Mesothelial cell of epicardium (in vitro differentiated cells): ENCODE measurements around the gene CBLB. TPM values are rescaled to one million over a fixed set of nuclear protein-coding genes. Genes with fewer than 3 reads are reported as not detected.
A peak's percentile ranks its signal among the peaks of the same experiment; 100 is the strongest.

Source experiments
- DNase-seq, 2 experiments: peaks; one replicate each; pipeline ENCODE4 v3.0.0; 2021; ENCODE audit warnings: low spot score in 2 of 2; ENCODE audit not compliant: unreplicated experiment in 2 of 2
- H3K27ac Mint-ChIP-seq: 2 replicates; pipeline ENCODE4 v1.8.0; 2021; ENCODE audit warnings: mixed read lengths
- H3K27me3 Mint-ChIP-seq: 2 replicates; pipeline ENCODE4 v1.8.0; 2021; ENCODE audit warnings: low read depth, mixed read lengths
- H3K36me3 Mint-ChIP-seq: 2 replicates; pipeline ENCODE4 v1.8.0; 2021; ENCODE audit warnings: mixed read lengths
- H3K4me1 Mint-ChIP-seq: 2 replicates; pipeline ENCODE4 v1.8.0; 2021; ENCODE audit warnings: mixed read lengths
- H3K4me3 Mint-ChIP-seq: 2 replicates; pipeline ENCODE4 v1.8.0; 2021; ENCODE audit warnings: mild to moderate bottlenecking, moderate library complexity, mixed read lengths
- H3K9me3 Mint-ChIP-seq: 2 replicates; pipeline ENCODE4 v1.8.0; 2021; ENCODE audit warnings: mixed read lengths
- total RNA-seq: library from RNA; stranded (reverse); gene quantifications from 3 replicates; pipeline ENCODE4 v1.2.1, GENCODE V29; 2021
- TF ChIP-seq, protein P1 (sequence below): fragments of 200-600 bp; sonication (generic); IDR thresholded peaks from one replicate; pipeline ENCODE4 v1.5.0; 2021; ENCODE audit warnings: antibody characterized with exemption; ENCODE audit not compliant: unreplicated experiment

The CBLB gene
- total RNA-seq, 1 donor from 2014 or later, result 116 TPM

DNA sequence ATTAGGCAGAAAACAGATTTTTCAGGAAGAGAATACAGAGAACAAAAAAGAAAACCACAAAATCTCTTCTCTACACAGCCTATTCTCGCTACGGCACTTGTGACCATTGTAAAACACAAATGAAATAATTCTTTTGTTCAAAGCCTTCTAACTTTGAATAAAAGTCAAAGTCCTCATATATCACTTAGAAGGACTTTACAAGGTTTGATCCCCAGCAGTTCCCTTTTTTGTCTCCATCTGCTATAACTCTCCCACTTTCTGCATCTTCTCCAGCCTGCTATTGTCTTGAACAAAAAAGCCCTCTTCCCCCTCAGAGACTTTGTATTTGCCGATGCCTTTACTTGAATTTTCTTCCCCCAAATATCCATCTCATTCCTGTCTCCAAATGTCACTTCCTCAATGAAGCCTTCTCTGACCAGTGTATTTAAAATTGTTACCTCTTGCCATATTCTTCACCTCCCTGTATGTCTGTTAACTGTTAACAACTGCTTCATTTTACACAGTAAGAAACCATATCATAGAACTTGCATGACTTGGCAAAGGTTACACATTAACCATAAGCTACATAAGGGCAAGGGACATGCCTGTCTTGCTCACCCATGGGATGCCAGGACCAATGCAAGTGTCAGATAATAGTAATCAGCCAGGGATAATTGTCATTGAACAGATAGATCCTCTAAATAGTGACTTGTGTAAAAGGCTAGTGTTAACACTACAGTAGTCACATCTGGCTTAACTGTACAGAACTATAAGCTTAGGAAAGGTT lies 122.4 kb downstream of the CBLB start:
- no peaks in the 10 kb centered on the region for H3K27me3 Mint-ChIP-seq
- peaks cover 14% of the 10 kb centered on the region for H3K4me1 Mint-ChIP-seq
- H3K4me3 Mint-ChIP-seq, result no peak overlapping the region
- H3K9me3 Mint-ChIP-seq, result peaks cover 5% of the 10 kb centered on the region
- peak overlapping the region; percentile 9 for H3K27ac Mint-ChIP-seq
- peaks cover 34% of the 10 kb centered on the region for H3K36me3 Mint-ChIP-seq
- DNase-seq, result no peak
- TF ChIP-seq, protein P1, sequence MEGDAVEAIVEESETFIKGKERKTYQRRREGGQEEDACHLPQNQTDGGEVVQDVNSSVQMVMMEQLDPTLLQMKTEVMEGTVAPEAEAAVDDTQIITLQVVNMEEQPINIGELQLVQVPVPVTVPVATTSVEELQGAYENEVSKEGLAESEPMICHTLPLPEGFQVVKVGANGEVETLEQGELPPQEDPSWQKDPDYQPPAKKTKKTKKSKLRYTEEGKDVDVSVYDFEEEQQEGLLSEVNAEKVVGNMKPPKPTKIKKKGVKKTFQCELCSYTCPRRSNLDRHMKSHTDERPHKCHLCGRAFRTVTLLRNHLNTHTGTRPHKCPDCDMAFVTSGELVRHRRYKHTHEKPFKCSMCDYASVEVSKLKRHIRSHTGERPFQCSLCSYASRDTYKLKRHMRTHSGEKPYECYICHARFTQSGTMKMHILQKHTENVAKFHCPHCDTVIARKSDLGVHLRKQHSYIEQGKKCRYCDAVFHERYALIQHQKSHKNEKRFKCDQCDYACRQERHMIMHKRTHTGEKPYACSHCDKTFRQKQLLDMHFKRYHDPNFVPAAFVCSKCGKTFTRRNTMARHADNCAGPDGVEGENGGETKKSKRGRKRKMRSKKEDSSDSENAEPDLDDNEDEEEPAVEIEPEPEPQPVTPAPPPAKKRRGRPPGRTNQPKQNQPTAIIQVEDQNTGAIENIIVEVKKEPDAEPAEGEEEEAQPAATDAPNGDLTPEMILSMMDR, result no peak

GRCh38 chr3:105745046-105745445 lies 123.8 kb downstream of the CBLB start:
- DNase-seq, result no peak
- peaks cover 14% of the 10 kb centered on the region for H3K4me1 Mint-ChIP-seq
- H3K27me3 Mint-ChIP-seq, result no peaks in the 10 kb centered on the region
- peaks cover 5% of the 10 kb centered on the region for H3K9me3 Mint-ChIP-seq
- H3K36me3 Mint-ChIP-seq, result peaks cover 34% of the 10 kb centered on the region
- no peak overlapping the region for H3K4me3 Mint-ChIP-seq
- TF ChIP-seq, protein P1, result no peak
- no peak overlapping the region for H3K27ac Mint-ChIP-seq

GRCh38 chr3:105744202-105744601 lies 124.6 kb downstream of the CBLB start:
- Mint-ChIP-seq H3K27me3 (no peaks in the 10 kb centered on the region), H3K4me1 (peaks cover 14% of the 10 kb centered on the region), H3K4me3 (no peak overlapping the region), H3K27ac (no peak overlapping the region), H3K9me3 (peaks cover 7% of the 10 kb centered on the region), H3K36me3 (peaks cover 38% of the 10 kb centered on the region)
- DNase-seq, result no peak
- TF ChIP-seq, protein P1, result no peak

DNA sequence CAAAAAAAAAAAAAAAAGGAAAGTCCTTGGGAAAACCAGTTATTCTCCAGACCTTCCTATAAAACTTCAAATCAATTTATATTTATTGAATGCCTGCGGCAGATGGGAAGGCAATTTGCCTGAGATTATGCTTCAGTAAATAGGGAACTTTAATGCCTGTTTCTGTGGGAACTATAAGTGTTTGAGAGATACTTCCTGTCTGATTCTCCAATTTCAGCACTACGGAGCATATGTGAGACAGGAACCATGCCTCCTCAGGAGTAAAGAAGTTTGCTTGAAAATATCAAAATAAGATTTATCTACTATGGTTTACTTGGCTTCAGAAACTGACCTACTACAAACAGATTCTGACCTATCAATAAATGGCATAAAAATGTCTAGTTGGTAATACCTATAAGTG lies 135.5 kb downstream of the CBLB start:
- DNase-seq, result no peak
- Mint-ChIP-seq H3K4me1 (peaks cover 16% of the 10 kb centered on the region), H3K36me3 (peaks cover 20% of the 10 kb centered on the region), H3K27ac (no peak overlapping the region), H3K27me3 (no peaks in the 10 kb centered on the region), H3K4me3 (no peak overlapping the region), H3K9me3 (no peaks in the 10 kb centered on the region)
- TF ChIP-seq, protein P1, result no peak

- no peak overlapping the region for H3K27ac Mint-ChIP-seq
- peaks cover 16% of the 10 kb centered on the region for H3K4me1 Mint-ChIP-seq
- H3K4me3 Mint-ChIP-seq, result no peak overlapping the region
- no peaks in the 10 kb centered on the region for H3K27me3 Mint-ChIP-seq
- peaks cover 15% of the 10 kb centered on the region for H3K9me3 Mint-ChIP-seq
- peaks cover 37% of the 10 kb centered on the region for H3K36me3 Mint-ChIP-seq
- TF ChIP-seq, protein P1, result no peak
- DNase-seq, result no peak
These were observed 137.1 kb downstream of the CBLB start for GRCh38 chr3:105731686-105732085.
